KMS-11 (cell line): ENCODE results near the gene EFNB2.
A peak's percentile ranks its signal among the peaks of the same experiment; 100 is the strongest.

Experiments
- H2AFZ ChIP-seq: fragments of 200-600 bp; sonication (generic); 2 replicates; pipeline ENCODE4 v1.6.1; 2016; ENCODE audit warnings: antibody characterized with exemption, mixed run types, low read depth
- H3K27ac ChIP-seq: fragments of 200-600 bp; sonication (generic); 2 replicates; pipeline ENCODE4 v1.6.1; 2016; ENCODE audit warnings: mild to moderate bottlenecking, mixed run types
- H3K27me3 ChIP-seq: fragments of 200-600 bp; sonication (generic); 2 replicates; pipeline ENCODE4 v1.6.1; 2017; ENCODE audit warnings: mild to moderate bottlenecking, low read depth, mixed run types, moderate library complexity; ENCODE audit not compliant: insufficient read depth
- H3K36me3 ChIP-seq: fragments of 200-600 bp; sonication (generic); 2 replicates; pipeline ENCODE4 v1.6.1; 2017; ENCODE audit warnings: mild to moderate bottlenecking, mixed run types; ENCODE audit not compliant: insufficient read depth
- H3K4me1 ChIP-seq: fragments of 200-600 bp; sonication (generic); 2 replicates; pipeline ENCODE4 v1.6.1; 2016; ENCODE audit warnings: mild to moderate bottlenecking, low read depth, mixed run types; ENCODE audit not compliant: poor library complexity, severe bottlenecking
- H3K4me2 ChIP-seq: fragments of 200-600 bp; sonication (generic); 2 replicates; pipeline ENCODE4 v1.7.0; 2016; ENCODE audit warnings: mild to moderate bottlenecking, mixed run types
- H3K4me3 ChIP-seq: fragments of 200-600 bp; sonication (generic); IDR thresholded peaks from 2 replicates; pipeline ENCODE4 v1.6.1; 2017; ENCODE audit warnings: low read depth, low read length, mixed read lengths; ENCODE audit not compliant: insufficient read depth
- H3K79me2 ChIP-seq: fragments of 200-600 bp; sonication (generic); 2 replicates; pipeline ENCODE4 v1.6.1; 2016; ENCODE audit warnings: low read depth, mixed run types; ENCODE audit not compliant: insufficient read depth
- H3K9ac ChIP-seq: fragments of 200-600 bp; sonication (generic); 2 replicates; pipeline ENCODE4 v1.6.1; 2016; ENCODE audit warnings: mild to moderate bottlenecking, mixed run types
- H4K20me1 ChIP-seq: fragments of 200-600 bp; sonication (generic); 2 replicates; pipeline ENCODE4 v1.6.1; 2016; ENCODE audit warnings: mild to moderate bottlenecking, mixed run types; ENCODE audit not compliant: insufficient read depth
- TF ChIP-seq, protein P1 (sequence below): fragments of 200-600 bp; sonication (generic); conservative IDR thresholded peaks from 2 replicates; pipeline ENCODE4 v1.6.1; 2017; ENCODE audit warnings: low read depth, mild to moderate bottlenecking, antibody characterized with exemption, low read length, moderate library complexity, mixed read lengths

EFNB2 gene

DNA sequence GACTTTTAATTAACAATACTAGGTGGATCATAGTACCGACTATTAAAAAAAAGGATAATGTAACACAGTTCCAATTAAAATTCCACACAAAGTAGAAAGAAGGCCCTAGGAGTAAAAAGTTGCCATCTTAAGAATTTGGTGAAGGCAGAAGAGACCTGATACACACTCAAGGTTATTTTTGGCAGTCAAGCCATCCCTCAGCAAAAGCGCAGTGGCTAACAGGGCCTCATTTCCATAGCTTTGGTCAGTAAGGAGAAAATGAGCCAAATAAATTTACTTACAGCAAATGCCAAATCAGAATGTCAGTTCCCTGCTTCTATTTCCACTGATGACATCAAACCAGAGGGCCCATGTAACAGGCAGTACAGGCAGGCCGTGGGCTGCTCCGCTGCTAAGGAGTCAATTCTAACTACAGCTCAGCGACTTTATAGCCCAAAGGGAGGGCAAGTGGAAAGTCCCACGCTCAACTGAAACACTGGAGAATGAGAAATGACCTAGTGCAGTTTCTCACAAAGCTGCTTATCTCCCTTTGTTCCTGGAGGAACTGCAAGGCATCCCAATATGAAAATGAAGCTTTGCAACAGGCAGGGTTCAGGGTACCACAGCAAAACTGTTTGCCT, 26.2 kb upstream of the EFNB2 start:
- peaks cover 3% of the 10 kb centered on the region; the same call in 1 of the 2 replicates for H3K36me3 ChIP-seq
- H3K4me2 ChIP-seq, result peak overlapping the region; percentile 29; the same call in 1 of the 2 replicates
- H3K4me1 ChIP-seq, result peaks cover 54% of the 10 kb centered on the region
- peaks cover 70% of the 10 kb centered on the region for H4K20me1 ChIP-seq
- H3K27ac ChIP-seq, result peak overlapping the region; percentile 48
- no peak overlapping the region for H3K4me3 ChIP-seq
- H2AFZ ChIP-seq, result no peak overlapping the region
- H3K27me3 ChIP-seq, result no peaks in the 10 kb centered on the region
- H3K79me2 ChIP-seq, result peaks cover 95% of the 10 kb centered on the region
- no peak overlapping the region for H3K9ac ChIP-seq
- TF ChIP-seq, protein P1, sequence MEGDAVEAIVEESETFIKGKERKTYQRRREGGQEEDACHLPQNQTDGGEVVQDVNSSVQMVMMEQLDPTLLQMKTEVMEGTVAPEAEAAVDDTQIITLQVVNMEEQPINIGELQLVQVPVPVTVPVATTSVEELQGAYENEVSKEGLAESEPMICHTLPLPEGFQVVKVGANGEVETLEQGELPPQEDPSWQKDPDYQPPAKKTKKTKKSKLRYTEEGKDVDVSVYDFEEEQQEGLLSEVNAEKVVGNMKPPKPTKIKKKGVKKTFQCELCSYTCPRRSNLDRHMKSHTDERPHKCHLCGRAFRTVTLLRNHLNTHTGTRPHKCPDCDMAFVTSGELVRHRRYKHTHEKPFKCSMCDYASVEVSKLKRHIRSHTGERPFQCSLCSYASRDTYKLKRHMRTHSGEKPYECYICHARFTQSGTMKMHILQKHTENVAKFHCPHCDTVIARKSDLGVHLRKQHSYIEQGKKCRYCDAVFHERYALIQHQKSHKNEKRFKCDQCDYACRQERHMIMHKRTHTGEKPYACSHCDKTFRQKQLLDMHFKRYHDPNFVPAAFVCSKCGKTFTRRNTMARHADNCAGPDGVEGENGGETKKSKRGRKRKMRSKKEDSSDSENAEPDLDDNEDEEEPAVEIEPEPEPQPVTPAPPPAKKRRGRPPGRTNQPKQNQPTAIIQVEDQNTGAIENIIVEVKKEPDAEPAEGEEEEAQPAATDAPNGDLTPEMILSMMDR, result no peak

GRCh38 chr13:106560821-106561220, 25.4 kb upstream of the EFNB2 start:
- H3K4me3 ChIP-seq, result no peak overlapping the region
- peaks cover 94% of the 10 kb centered on the region for H3K79me2 ChIP-seq
- no peak overlapping the region; the same call in 1 of the 2 replicates for H3K27ac ChIP-seq
- H3K36me3 ChIP-seq, result peaks cover 3% of the 10 kb centered on the region; the same call in 1 of the 2 replicates
- peaks cover 62% of the 10 kb centered on the region for H4K20me1 ChIP-seq
- no peak overlapping the region for H3K4me2 ChIP-seq
- peaks cover 52% of the 10 kb centered on the region for H3K4me1 ChIP-seq
- no peak overlapping the region for H2AFZ ChIP-seq
- H3K9ac ChIP-seq, result no peak overlapping the region
- no peaks in the 10 kb centered on the region for H3K27me3 ChIP-seq
- TF ChIP-seq, protein P1, result no peak

- H2AFZ ChIP-seq, result no peak overlapping the region
- H3K27me3 ChIP-seq, result no peaks in the 10 kb centered on the region
- peaks cover 31% of the 10 kb centered on the region for H3K4me1 ChIP-seq
- H3K79me2 ChIP-seq, result peaks cover 87% of the 10 kb centered on the region
- no peak overlapping the region for H3K4me3 ChIP-seq
- H3K36me3 ChIP-seq, result peaks cover 3% of the 10 kb centered on the region; the same call in 1 of the 2 replicates
- TF ChIP-seq, protein P1, result no peak
- no peak overlapping the region for H3K9ac ChIP-seq
- peaks cover 40% of the 10 kb centered on the region for H4K20me1 ChIP-seq
- H3K27ac ChIP-seq, result no peak overlapping the region
- H3K4me2 ChIP-seq, result no peak overlapping the region
Measured at GRCh38 chr13:106558527-106558926, 23.1 kb upstream of the EFNB2 start.

DNA sequence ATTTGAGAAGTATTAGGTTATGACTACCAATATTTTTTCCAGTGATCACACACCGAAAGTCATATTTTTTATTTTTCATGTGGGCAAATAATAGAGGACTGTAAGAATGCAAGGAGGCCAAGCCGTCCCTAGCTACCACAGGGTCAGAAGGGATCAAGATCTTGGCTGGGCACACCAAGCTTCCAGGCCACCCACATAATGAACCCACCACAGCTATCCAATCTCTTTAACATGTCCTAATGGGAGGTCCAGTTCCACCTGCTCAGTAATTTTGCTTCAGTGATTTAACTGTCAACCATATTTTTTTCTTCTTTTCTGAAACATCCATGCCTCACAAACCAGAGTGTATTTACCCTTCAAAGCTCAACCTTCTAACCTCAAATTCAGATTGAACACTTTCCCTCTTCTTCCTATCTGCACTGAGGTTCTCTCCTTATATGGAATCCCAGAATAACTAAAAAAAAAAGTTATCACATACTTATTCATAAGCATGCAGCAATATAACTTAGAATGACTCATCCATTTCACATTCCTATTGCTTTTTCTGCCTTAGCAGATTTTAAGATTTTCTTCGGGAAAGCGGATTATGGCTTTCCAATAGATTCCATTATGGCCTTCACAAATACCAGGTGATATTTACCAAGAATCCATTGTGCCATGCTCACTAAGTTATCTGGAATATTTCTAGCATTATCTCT, 20.3 kb upstream of the EFNB2 start:
- no peak overlapping the region for H3K4me3 ChIP-seq
- no peak overlapping the region for H3K4me2 ChIP-seq
- H3K27ac ChIP-seq, result no peak overlapping the region
- peaks cover 6% of the 10 kb centered on the region for H3K4me1 ChIP-seq
- H3K27me3 ChIP-seq, result no peaks in the 10 kb centered on the region
- peaks cover 74% of the 10 kb centered on the region for H3K79me2 ChIP-seq
- no peak overlapping the region for H3K9ac ChIP-seq
- H2AFZ ChIP-seq, result no peak overlapping the region
- H3K36me3 ChIP-seq, result peaks cover 3% of the 10 kb centered on the region; the same call in 1 of the 2 replicates
- TF ChIP-seq, protein P1, result no peak
- H4K20me1 ChIP-seq, result peaks cover 16% of the 10 kb centered on the region; the same call in 1 of the 2 replicates
